ENCODE data around the gene IRS4. TPM values are rescaled to one million over a fixed set of nuclear protein-coding genes. Genes with fewer than 3 reads are reported as not detected.

Gene IRS4
- not detected in 2 replicates for total RNA-seq

GRCh38 chrX:108736509-108737479 is at the start of gene IRS4:
TSS of gene IRS4 (minus strand) at chrX:108736563.

Measured in hair follicular keratinocyte (primary cell).